ENCODE data around the gene MIAT. TPM values are rescaled to one million over a fixed set of nuclear protein-coding genes. Genes with fewer than 3 reads are reported as not detected.

MIAT gene
- polyA plus RNA-seq, 1 donor (not counting 4 experiments of a cell fraction or from before 2014, with no cell fraction given): 0.04 TPM

- no peak for FAIRE-seq
Observed at GRCh38 chr22:26713823-26714449, 56.5 kb downstream of the MIAT start.

GRCh38 chr22:26714971-26715370 lies 57.6 kb downstream of the MIAT start:
- H4K20me1 ChIP-seq (ENCODE audit: control insufficient read depth, extremely low read depth, insufficient read depth, low read length): no peaks in the 10 kb centered on the region
- FAIRE-seq: no peak
- DNase-seq (ENCODE audit: low read depth, low spot score): no peak
- H3K9ac ChIP-seq (ENCODE audit: control insufficient read depth, extremely low read depth, insufficient read depth, low read length): no peak overlapping the region
- H3K4me1 ChIP-seq (ENCODE audit: control insufficient read depth, extremely low read depth, insufficient read depth, low read length): no peaks in the 10 kb centered on the region
- H2AFZ ChIP-seq (ENCODE audit: control insufficient read depth, low read length): no peak overlapping the region
- no peaks in the 10 kb centered on the region for H3K79me2 ChIP-seq (ENCODE audit: control insufficient read depth, insufficient read depth, low read length)
- no peak overlapping the region for H3K27ac ChIP-seq (ENCODE audit: control insufficient read depth, insufficient read depth, low read length)
- no peaks in the 10 kb centered on the region for H3K9me3 ChIP-seq (ENCODE audit: control insufficient read depth, low read depth, low read length)
- H3K4me2 ChIP-seq (ENCODE audit: control insufficient read depth, extremely low read depth, insufficient read depth, low read depth, low read length): no peak overlapping the region
- H3K4me3 ChIP-seq (ENCODE audit: control insufficient read depth in 2 of 3, extremely low read depth in 1 of 3, insufficient read depth in 2 of 3, low read depth in 1 of 3, low read length in 3 of 3): no peak overlapping the region
- H3K9me1 ChIP-seq (ENCODE audit: control insufficient read depth, extremely low read depth, insufficient read depth, low read length): no peaks in the 10 kb centered on the region
- H3K36me3 ChIP-seq (ENCODE audit: control insufficient read depth in 2 of 2, extremely low read depth in 1 of 2, insufficient read depth in 2 of 2, low read length in 2 of 2): peaks cover 1 to 2% of the 10 kb centered on the region in 2 experiments
- TF ChIP-seq EZH2 (IDR thresholded peaks at IDR 0.05; ENCODE audit: low read length): no peak
- H3K27me3 ChIP-seq (ENCODE audit: control insufficient read depth, extremely low read depth, insufficient read depth, low read length): no peaks in the 10 kb centered on the region
- dilution Hi-C loops (cut with MboI; ENCODE audit: extremely low pct_ligation_motif_present, low sequenced_read_pairs): no loop called here

More at GRCh38 chr22:26713823-26714449, 56.5 kb downstream of the MIAT start:
- TF ChIP-seq CTCF (optimal IDR thresholded peaks at IDR 0.05 in 1 of 3, IDR thresholded peaks at IDR 0.05 in 1 of 3, conservative IDR thresholded peaks at IDR 0.05 in 1 of 3; ENCODE audit: extremely low read depth in 1 of 3, insufficient read depth in 2 of 3, low read length in 3 of 3) (no peak), EZH2 (IDR thresholded peaks at IDR 0.05; ENCODE audit: low read length) (no peak)
- Histone ChIP-seq H3K9ac (ENCODE audit: control insufficient read depth, extremely low read depth, insufficient read depth, low read length) (no peak overlapping the region), H3K4me1 (ENCODE audit: control insufficient read depth, extremely low read depth, insufficient read depth, low read length) (no peaks in the 10 kb centered on the region), H2AFZ (ENCODE audit: control insufficient read depth, low read length) (no peak overlapping the region), H3K9me1 (ENCODE audit: control insufficient read depth, extremely low read depth, insufficient read depth, low read length) (no peaks in the 10 kb centered on the region), H3K36me3 (ENCODE audit: control insufficient read depth in 2 of 2, extremely low read depth in 1 of 2, insufficient read depth in 2 of 2, low read length in 2 of 2) (peaks cover 1 to 2% of the 10 kb centered on the region in 2 experiments), H3K4me2 (ENCODE audit: control insufficient read depth, extremely low read depth, insufficient read depth, low read depth, low read length) (no peak overlapping the region), H4K20me1 (ENCODE audit: control insufficient read depth, extremely low read depth, insufficient read depth, low read length) (no peaks in the 10 kb centered on the region), H3K27me3 (ENCODE audit: control insufficient read depth, extremely low read depth, insufficient read depth, low read length) (no peaks in the 10 kb centered on the region), H3K27ac (ENCODE audit: control insufficient read depth, insufficient read depth, low read length) (no peak overlapping the region), H3K79me2 (ENCODE audit: control insufficient read depth, insufficient read depth, low read length) (no peaks in the 10 kb centered on the region), H3K4me3 (ENCODE audit: control insufficient read depth in 2 of 3, extremely low read depth in 1 of 3, insufficient read depth in 2 of 3, low read depth in 1 of 3, low read length in 3 of 3) (no peak overlapping the region), H3K9me3 (ENCODE audit: control insufficient read depth, low read depth, low read length) (no peaks in the 10 kb centered on the region)
- DNase-seq (ENCODE audit: low read depth, low spot score): no peak
- dilution Hi-C loops (cut with MboI; ENCODE audit: extremely low pct_ligation_motif_present, low sequenced_read_pairs): no loop called here
